Mononuclear cell (primary cell): ENCODE data around the gene DIAPH1. TPM values are rescaled to one million over a fixed set of nuclear protein-coding genes. Genes with fewer than 3 reads are reported as not detected.

Experiments used
- H3K27me3 ChIP-seq: 2 replicates; pipeline ENCODE4 v1.6.0; 2011; ENCODE audit warnings: low read length, control low read depth; ENCODE audit not compliant: insufficient read depth
- H3K4me1 ChIP-seq: 2 replicates; pipeline ENCODE4 v1.5.1; 2011; ENCODE audit warnings: mild to moderate bottlenecking, low read length, control low read depth; ENCODE audit not compliant: insufficient read depth
- H3K4me3 ChIP-seq: 2 replicates; pipeline ENCODE4 v1.5.1; 2011; ENCODE audit warnings: mild to moderate bottlenecking, low read length, moderate library complexity
- H3K9me3 ChIP-seq: 2 replicates; pipeline ENCODE4 v1.5.1; 2011; ENCODE audit warnings: low read depth, mild to moderate bottlenecking, control low read depth, low read length
- total RNA-seq: library from RNA; depleted of rRNA; stranded (reverse); fragments of >200 nt; gene quantifications from one replicate; pipeline ENCODE4 v1.2.3, GENCODE V29; 2012

Gene DIAPH1
- total RNA-seq, 1 donor, result 81.9 TPM

GRCh38 chr5:141570655-141571054 lies 48.1 kb downstream of the DIAPH1 start:
- no peaks in the 10 kb centered on the region for H3K9me3 ChIP-seq

DNA sequence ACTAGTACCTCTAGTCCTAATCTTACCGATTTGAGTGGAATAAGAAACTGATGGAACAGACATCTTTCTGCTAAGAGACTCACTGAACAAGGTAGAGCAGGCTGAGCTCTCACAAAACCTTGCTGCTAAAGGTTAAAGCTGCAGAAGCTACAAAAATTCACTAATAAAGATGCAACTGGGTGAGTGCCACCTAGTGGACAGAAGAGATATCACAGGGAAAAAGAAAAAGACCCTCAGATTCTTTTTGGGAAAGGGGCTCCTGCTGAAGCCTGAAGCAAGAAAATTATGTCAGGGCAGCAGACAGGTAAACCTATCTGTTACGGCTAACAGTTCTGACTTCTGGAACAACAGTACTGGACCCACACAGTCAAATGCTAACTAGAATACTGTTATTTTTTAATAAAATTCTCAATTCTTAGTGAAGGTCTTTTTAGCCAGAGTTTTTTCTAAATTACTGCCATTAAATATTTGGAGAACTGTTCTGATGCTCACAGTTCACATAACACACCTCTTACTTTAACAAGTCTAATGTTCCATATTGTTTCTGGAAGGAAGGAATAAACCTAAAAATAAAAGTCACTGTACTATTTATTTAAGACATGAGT lies 51.2 kb downstream of the DIAPH1 start:
- Histone ChIP-seq H3K4me3 (no peak overlapping the region), H3K27me3 (no peaks in the 10 kb centered on the region), H3K4me1 (peaks cover 27% of the 10 kb centered on the region), H3K9me3 (no peaks in the 10 kb centered on the region)

More at GRCh38 chr5:141570655-141571054, 48.1 kb downstream of the DIAPH1 start:
- Histone ChIP-seq H3K4me3 (no peak overlapping the region), H3K27me3 (no peaks in the 10 kb centered on the region), H3K4me1 (peaks cover 27% of the 10 kb centered on the region)

DNA sequence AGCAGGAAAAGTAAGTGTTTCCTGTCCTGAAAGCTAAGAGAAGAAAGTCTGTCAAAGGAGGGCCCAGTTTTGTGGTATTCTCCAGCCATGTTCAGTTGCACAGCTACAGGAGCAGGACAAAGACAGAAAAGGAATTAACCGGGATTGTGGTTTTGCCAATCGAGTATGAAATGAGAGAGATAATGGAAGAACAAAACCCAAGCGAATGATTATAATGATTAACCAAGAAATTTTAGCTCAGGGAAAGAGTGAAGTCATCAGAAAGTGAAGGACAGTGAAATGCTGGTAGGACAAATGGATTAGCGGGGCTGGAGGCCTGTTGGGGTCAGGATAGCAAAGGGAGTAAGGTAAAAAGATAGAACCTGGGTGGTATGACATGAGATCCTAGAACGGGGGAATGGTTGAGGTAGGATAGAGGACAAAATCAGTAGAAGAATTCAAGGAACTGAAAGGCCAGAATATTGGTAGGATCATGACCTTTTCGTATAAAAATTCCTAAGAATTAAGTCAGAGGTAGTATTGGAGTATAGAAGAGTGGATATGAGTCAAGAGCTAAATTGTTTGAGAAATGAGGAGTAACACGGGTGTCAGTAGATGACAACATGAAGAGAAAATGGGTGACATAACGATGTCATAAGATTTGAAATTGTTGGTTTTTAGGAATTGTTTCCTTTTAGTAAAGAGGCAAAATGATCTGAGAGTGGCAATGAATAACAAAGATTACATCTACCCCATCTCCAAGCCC lies 52.8 kb downstream of the DIAPH1 start:
- Histone ChIP-seq H3K27me3 (no peaks in the 10 kb centered on the region), H3K4me1 (peaks cover 17% of the 10 kb centered on the region), H3K9me3 (no peaks in the 10 kb centered on the region), H3K4me3 (no peak overlapping the region)

GRCh38 chr5:141564216-141564692 lies 54.5 kb downstream of the DIAPH1 start:
- Histone ChIP-seq H3K4me1 (peaks cover 9% of the 10 kb centered on the region), H3K27me3 (no peaks in the 10 kb centered on the region)

GRCh38 chr5:141560725-141561483 lies 57.9 kb downstream of the DIAPH1 start:
- Histone ChIP-seq H3K27me3 (no peaks in the 10 kb centered on the region), H3K4me3 (no peak overlapping the region), H3K9me3 (no peaks in the 10 kb centered on the region)

More at GRCh38 chr5:141564216-141564692, 54.5 kb downstream of the DIAPH1 start:
- H3K9me3 ChIP-seq, result no peaks in the 10 kb centered on the region
- H3K4me3 ChIP-seq, result no peak overlapping the region

DNA sequence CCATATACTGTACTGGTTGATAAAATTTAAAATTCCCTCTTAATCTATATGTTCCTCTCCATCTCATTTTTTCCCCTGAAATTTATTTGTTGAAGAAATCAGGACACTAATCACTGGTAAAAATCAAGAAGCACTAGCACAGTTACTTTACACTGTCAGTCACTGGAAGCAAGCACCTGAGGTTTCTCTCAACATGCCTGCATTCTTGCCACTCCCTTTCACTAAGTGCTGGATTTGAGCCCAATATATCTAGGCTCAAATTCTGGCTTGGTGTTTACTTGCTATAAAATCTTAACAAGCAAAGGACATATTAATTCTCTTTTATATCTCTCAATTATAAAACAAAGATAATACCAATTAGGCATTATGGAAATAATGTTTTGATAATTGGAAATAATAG lies 58.6 kb downstream of the DIAPH1 start:
- Histone ChIP-seq H3K9me3 (no peaks in the 10 kb centered on the region), H3K4me1 (peaks cover 5% of the 10 kb centered on the region), H3K27me3 (no peaks in the 10 kb centered on the region), H3K4me3 (no peak overlapping the region)

More at GRCh38 chr5:141560725-141561483, 57.9 kb downstream of the DIAPH1 start:
- H3K4me1 ChIP-seq, result peaks cover 5% of the 10 kb centered on the region

DNA sequence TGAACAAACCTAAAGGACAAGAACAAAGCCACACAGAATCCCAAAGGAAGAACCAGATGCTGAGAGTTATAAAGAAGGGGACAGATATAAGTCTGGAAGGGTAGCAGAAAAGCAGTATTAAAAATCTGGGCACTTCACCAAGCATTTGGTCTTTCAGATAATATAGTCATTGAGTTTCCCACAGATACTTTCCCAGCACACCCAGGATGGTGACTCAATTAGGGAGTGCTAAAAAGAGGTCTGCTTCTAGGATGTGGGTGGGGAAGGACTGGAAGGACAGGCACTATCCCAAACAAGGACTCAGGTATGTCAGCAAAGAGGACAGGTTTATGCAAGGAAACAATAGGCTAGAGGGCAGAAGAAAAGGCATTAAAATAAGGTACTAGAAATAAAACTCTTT lies 59.3 kb downstream of the DIAPH1 start:
- Histone ChIP-seq H3K9me3 (no peaks in the 10 kb centered on the region), H3K4me3 (no peak overlapping the region), H3K27me3 (no peaks in the 10 kb centered on the region), H3K4me1 (peaks cover 5% of the 10 kb centered on the region)

- no peak overlapping the region for H3K4me3 ChIP-seq
- no peaks in the 10 kb centered on the region for H3K27me3 ChIP-seq
- H3K4me1 ChIP-seq, result peaks cover 5% of the 10 kb centered on the region
- H3K9me3 ChIP-seq, result no peaks in the 10 kb centered on the region
Observed at GRCh38 chr5:141558150-141558549, 60.6 kb downstream of the DIAPH1 start.

DNA sequence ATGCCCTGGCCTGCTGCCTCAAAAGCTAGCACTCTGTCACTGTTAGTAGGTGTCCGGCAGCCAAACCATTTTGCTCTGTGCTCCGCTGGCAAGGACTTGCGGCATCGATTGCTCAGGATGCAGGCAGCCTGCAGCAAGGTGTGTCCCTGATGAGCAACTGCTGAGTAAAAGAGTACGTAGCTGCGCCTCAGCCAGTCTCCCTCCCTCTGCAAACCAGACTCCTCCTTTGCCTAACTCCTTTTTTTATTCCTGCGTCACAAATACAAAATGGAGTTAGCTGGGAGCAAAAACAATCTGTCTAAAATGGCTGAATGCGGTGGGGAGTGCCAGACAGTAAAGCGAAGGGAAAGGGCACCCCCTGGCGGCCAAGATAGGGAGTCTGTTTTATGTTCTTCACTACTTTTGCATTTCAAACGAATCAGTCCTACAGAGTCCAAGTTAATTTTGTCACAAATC lies 61.1 kb downstream of the DIAPH1 start:
- Histone ChIP-seq H3K9me3 (no peaks in the 10 kb centered on the region), H3K4me3 (no peak overlapping the region), H3K4me1 (peaks cover 5% of the 10 kb centered on the region), H3K27me3 (no peaks in the 10 kb centered on the region)

DNA sequence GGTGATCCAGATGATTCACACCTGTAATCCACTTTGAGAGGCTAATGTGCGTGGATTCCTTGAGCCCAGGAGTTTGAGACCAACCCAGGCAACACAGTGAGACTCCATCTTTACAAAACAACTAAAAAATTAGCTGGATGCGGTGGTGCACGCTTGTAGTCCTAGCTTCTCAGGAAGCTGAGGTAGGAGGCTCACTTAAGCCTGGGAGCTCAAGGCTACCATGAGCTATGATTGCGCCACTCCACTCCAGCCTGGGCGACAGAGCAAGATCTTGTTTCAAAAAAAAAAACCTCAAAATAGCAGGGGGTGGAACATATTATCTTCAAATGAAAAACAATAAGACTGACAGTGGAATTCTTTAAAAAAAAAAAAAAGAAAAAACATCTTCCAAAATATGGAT lies 70.9 kb downstream of the DIAPH1 start:
- peaks cover 5% of the 10 kb centered on the region for H3K4me1 ChIP-seq
- H3K9me3 ChIP-seq, result peaks cover 12% of the 10 kb centered on the region
- H3K27me3 ChIP-seq, result no peaks in the 10 kb centered on the region
- H3K4me3 ChIP-seq, result no peak overlapping the region

DNA sequence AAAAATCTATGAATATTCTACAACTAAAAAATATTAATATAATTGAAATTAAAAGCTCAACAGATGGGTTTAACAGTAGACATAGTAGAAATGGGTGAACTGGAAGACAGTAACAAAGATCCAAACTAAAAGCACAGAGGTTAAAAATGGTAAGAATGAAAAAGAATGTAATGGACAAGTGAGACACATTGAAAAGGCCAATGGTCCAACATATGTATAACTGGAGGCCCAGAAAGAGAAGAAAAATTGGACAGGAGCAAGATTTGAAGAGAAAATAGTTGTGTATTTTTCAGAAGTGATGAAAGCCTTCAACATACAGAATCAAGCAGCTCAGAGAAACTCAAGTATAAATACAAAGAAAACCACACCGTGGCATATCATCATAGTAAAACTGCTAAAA lies 71.3 kb downstream of the DIAPH1 start:
- Histone ChIP-seq H3K4me3 (no peak overlapping the region), H3K9me3 (peaks cover 12% of the 10 kb centered on the region), H3K4me1 (peaks cover 5% of the 10 kb centered on the region), H3K27me3 (no peaks in the 10 kb centered on the region)

DNA sequence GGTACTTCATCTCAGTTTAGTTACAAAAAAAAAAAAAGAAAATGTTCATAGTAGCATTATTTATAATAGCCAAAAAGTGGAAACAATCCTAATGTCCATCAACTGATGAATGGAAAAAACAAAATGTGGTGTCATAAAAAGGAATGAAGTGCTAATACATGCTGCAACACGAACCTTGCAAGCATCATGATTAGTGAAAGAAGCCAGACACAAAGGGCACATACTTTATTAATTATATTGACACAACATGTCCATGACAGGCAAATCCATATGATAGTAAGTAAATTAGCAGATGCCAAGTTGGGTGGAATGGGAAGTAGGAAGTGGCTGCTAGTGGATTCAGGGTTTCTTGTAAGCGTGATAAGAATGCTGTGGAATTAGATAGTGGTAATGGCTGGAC lies 75.7 kb downstream of the DIAPH1 start:
- no peaks in the 10 kb centered on the region for H3K27me3 ChIP-seq
- peaks cover 6% of the 10 kb centered on the region for H3K9me3 ChIP-seq
- no peak overlapping the region for H3K4me3 ChIP-seq
- H3K4me1 ChIP-seq, result no peaks in the 10 kb centered on the region

- Histone ChIP-seq H3K4me3 (no peak overlapping the region), H3K9me3 (no peaks in the 10 kb centered on the region), H3K4me1 (no peaks in the 10 kb centered on the region), H3K27me3 (no peaks in the 10 kb centered on the region)
Observed at GRCh38 chr5:141534492-141535213, 84.1 kb downstream of the DIAPH1 start.

- H3K27me3 ChIP-seq, result no peaks in the 10 kb centered on the region
- no peak overlapping the region for H3K4me3 ChIP-seq
- H3K9me3 ChIP-seq, result no peaks in the 10 kb centered on the region
- H3K4me1 ChIP-seq, result no peaks in the 10 kb centered on the region
Observed at GRCh38 chr5:141533897-141534296, 84.9 kb downstream of the DIAPH1 start.
